ENCODE results near the gene HLA-DQA2.
"Not testable (repeated sequence)": the region's sequence is repeated elsewhere in the genome, so short reads cannot be mapped to it uniquely, and the experiment has no call there.

HLA-DQA2 gene

DNA sequence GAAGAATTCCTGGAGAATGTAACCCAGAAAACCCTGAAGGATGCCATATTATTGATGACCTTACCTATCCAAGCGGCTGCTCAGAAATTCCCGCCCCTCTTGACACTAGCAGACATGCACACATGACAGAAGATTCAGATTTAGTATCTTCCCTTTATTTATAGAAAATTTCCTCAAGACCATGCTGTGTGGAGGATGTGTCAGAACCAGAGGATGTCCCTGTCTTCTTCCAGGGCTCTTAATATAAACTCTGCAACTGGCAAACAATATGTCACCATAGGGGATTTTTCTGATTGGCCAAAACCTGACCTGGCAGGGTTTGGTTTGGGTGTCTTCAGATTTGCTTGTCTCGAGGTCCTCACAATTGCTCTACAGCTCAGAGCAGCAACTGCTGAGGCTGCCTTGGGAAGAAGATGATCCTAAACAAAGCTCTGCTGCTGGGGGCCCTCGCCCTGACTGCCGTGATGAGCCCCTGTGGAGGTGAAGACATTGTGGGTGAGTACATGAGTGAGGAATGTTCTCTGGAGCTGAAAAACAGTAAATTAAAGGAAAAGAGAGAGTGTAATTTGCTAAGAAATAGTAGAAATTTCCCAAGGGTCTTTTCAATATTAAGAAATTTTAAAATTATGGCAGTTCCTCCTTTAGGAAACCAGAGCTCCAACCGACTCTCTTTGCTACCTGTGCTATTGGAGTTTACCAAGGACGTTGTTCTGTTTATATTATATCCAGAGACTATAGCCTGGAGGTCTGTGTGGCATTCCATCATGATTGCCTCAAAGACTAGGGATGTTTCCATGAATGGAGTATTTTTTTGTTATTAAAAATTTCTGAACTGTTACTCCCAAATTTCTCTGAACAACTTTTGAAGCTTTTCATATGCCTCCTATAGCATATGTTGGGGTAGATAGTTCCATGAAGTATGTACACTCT lies at the start of gene HLA-DQA2:
Gene HLA-DQA2 (plus strand): TSS at position 361 of the 930 bp plus-strand sequence. CDS start 53 bp downstream, at position 414.
- DNase-seq, result no peak

DNA sequence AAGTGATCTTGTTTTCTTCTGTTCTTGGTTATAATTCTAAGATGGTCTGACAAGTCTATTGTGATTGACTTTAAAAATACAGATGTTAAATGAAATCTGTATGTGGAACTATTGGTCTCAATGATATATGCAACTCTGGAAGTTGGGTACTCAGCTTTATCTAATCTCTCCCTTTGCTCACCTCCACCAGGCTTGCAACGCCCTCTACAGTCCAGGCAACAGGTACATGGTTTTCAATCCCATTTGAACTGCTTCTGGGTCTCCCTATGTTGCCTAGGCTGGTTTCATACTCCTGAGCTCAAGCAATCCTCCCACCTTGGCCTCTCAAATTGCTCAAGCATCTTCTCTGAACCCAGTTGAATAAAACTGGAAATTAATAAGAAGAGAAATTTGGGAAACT lies 49.2 kb upstream of the HLA-DQA2 start:
- peak; percentile 81 for DNase-seq

DNA sequence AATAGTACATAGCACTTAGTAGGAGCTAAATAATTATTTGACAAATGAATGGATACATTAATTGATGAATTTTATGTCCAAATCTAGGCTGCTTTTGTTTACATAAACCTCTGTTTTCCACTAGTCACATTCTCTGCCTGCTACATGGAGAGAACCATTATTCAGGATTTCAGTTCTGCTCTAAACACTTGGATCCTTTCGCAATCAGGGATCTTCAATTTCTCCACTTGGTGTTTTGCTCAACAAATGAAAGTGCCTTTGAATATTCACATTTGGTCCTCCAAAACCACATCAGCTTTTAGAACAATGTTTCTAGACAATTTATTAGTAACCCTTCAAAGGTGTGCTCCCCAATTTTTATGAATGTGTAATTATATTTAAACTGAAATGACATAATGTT lies 44.2 kb upstream of the HLA-DQA2 start:
- no peak for DNase-seq

DNA sequence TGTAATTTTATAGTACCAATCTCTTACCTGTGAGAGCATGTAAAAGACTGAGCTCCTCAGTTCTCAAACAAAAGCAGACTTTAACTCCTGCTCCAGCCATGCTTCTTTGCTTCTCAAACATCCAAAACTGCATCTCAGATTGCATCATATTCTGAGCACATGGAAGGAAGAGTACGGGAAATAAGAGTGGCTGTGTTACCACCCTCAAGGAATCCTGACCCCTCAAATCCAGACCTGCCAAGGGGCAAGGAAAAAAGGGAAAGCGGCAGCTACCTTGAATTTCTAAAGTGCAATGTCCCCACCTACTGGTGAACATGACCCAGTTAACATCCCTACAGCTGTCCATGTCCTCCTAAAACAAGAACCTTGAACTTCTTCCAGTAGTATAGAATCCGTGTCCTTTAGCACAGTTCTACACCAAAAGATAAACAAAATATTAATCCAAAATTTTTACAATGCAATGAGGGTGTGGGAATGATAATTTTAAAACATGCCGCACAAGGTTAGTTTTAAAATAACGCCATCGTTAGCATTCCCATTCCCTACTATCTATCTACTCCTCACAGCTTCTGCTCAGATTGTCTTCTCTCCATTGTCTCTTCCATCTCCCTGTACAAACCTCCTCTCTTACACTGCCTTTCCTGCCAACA lies 40.7 kb upstream of the HLA-DQA2 start:
- peak; percentile 62 for DNase-seq

DNA sequence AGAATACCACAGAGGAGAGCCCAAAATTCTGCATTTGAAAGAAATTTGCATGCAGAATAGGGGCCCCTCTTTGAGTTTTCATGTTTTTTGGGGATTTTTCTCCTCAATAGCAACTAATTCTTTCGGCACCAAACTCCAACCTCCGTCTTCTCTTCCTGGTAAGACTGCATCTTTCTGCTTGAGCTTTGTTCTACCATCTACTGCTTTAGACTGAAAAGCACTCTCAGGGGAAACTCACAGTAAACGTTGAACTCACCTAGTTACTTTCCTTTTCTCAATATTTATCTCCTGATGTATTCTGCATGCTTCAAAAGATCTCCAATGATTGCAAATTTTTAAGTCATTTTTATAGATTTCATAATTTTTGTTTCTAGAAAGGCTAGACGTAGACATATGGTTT lies 37.8 kb upstream of the HLA-DQA2 start:
- DNase-seq, result no peak

DNA sequence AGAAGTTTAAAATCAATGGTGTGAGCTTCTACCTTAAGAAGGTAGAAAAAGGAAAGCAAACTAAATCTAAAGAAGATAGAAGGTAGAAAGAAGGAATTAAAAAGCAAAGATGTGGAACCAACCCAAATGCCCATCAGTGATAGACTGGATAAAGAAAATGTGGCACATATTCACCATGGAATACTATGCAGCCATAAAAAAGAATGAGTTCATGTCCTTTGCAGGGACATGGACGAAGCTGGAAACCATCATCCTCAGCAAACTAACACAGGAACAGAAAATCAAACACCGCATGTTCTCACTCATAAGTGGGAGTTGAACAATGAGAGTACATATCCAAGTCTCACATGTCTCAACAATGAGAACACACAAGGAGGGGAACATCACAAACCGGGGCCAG lies 36.0 kb upstream of the HLA-DQA2 start:
- not testable (repeated sequence) for DNase-seq

DNA sequence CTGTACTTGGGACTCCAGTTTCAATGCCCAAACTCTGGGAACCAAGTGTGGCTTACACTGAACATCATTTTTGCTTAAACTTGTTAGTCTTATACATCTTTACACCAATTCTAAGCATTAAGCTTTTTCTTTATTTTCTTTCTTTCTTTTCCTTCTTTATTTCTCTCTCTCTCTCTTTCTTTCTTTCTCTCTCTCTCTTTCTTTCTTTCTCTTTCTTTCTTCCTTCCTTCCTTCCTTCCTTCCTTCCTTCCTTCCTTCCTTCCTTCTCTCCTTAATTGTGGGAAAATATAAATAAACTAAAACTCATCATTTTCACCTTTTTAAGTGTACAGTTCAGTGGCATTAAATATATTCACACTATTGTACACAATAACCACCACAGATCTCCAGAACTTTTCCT lies 31.6 kb upstream of the HLA-DQA2 start:
- DNase-seq, result no peak

DNA sequence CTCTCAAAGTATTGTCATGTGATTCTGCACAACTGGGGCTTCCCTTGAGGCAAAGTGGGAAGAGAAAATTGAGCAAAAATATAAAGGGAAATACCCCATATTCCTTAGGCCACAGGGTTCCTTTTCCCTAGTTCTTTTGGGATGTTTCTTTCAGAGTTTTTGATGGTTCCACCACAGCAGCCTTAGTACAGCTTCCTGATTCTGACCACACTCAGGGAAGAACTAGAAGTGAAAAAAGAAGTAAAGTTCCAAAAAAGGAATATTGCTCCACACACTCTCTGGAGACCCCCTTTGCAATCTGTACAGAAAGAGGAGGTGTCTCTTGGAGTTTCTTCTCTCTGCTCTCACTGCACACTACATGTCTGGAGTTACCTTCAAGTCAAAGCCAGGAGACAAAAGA lies 27.9 kb upstream of the HLA-DQA2 start:
- DNase-seq, result no peak

DNA sequence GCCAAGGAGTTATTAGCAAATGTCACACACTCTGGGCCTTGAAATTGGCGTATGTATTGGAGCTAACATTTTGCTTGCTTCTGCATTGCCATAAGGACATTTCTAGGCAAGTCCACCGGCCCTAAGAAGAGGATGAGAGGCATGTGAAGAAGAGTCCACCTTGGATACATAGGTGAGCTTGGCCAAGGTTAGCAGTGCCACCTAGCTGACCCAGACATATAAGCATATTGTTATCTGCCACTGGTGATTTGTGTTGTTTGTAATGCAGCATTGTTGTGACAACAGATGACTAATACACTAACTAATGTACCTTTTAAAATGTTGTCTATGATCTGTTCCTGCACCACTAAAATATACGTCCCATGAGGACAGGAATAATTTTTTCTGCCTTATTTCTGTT lies 24.8 kb upstream of the HLA-DQA2 start:
- no peak for DNase-seq

DNA sequence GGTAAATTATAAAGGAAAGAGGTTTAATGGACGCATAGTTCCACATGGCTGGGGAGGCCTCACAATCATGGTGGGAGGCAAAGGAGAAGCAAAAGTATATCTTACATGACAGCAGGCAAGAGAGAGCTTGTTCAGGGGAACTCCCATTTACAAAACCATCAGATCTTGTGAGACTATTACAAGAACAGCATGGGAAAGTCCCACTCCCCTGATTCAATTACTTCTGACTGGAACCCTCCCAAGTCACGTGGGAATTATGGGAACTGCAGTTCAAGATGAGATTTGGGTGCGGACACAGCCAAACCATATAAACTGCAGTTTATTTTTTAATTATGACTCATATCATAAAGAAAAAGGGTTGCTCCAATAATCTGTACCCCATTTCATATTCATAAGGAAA lies 22.3 kb upstream of the HLA-DQA2 start:
- no peak for DNase-seq

DNA sequence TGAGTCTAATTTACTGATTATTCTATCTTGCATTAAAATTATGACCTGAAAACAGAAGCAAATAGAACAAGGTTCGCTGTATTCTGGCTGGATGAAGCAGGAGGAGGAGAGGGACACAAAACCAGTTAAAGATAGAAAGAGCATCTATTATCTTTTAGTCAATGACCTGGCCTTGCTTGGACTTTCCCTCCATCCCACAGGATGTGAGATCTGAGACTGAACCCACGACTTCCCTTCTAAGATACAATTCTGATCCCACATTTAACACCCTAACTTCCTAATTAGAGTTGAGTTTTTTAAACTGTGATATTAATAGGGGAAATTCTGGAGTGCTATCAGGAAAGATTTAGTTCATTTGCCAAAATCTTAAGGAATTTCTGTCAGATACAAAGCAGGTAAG lies 3.1 kb upstream of the HLA-DQA2 start:
- no peak for DNase-seq

DNA sequence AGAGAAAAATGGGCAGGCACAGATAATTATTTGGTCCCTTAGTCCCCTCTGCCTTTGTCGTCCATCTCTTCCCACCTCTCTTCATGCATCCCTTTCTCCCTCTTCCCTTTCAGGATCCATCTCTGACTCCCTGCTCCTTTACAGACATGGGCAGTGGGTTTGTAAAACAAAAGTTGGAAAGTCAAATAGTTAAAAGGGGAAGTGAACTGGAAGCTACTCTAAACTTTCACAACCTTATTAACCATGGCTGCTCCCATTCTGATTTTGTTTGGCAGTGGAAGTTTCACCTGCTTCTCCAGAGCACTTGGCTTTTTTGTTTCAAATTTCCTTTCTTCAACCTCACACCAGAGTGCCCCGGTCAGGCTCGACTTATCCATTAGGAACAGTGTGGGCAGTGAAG lies 1.2 kb downstream of the HLA-DQA2 start:
- DNase-seq, result no peak

DNA sequence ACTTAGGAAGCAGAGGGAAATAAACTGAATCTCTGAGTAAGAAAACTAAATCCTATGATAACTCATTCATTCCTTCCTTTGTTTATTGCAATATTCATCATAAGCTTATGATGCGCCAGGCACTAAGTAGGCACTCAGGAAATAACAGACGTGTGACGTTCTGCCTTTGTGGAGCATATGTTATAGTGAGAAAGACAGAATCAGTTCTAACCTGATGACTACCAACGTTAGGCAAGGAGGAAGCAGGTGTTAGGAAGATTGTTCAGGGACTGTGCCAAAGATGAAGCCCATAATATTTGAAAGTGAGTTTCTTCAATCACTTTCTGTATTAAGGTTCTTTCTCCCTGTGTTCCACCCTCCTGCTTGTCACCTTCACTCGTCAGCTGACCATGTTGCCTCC lies 3.6 kb downstream of the HLA-DQA2 start:
- no peak for DNase-seq

DNA sequence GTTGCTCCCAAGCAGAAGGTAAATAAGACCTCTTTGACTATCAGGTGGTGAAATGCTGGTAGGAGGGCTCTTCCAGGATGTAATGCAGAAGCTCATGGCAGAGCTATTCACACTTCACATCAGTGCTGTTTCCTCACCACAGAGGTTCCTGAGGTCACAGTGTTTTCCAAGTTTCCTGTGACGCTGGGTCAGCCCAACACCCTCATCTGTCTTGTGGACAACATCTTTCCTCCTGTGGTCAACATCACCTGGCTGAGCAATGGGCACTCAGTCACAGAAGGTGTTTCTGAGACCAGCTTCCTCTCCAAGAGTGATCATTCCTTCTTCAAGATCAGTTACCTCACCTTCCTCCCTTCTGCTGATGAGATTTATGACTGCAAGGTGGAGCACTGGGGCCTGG lies 4.5 kb downstream of the HLA-DQA2 start:
- not testable (repeated sequence) for DNase-seq

DNA sequence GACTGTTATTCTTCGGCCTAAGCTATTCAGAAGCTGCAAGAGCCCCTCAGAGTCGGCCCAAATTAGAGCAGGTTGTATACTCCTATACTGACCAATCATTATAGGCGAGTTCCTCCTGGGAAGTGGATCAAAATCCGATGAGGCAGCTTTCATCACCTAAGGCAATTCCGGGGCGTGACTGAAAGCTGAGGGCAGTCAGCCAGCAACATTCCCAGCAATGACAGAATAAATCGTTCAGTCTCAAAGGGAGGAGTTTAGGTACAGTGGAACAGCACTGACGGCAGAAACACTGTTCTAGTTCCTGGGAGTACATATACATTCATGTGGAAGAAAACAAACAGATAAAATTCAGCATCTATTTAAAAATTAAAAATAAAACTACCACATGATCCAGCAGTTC lies 11.4 kb downstream of the HLA-DQA2 start:
- DNase-seq, result no peak

DNA sequence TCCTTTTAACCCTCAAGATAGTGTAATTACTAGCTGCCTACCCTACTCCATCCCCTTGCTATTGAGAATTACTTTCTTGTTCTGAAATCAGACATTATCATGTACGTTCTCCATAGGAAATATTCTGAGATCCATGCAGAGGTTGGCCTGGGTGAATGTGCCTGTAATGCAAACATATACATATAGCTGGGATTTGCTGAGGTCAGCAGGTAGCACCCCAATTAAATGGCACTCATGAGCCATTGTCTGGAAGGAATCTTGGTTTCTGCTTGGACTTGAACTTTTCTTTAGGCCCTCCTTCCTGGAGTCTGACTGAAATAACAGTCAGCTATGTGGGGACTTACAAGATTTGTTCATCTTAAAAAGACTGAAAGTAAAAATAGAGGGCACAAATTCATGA lies 18.5 kb downstream of the HLA-DQA2 start:
- no peak for DNase-seq

DNA sequence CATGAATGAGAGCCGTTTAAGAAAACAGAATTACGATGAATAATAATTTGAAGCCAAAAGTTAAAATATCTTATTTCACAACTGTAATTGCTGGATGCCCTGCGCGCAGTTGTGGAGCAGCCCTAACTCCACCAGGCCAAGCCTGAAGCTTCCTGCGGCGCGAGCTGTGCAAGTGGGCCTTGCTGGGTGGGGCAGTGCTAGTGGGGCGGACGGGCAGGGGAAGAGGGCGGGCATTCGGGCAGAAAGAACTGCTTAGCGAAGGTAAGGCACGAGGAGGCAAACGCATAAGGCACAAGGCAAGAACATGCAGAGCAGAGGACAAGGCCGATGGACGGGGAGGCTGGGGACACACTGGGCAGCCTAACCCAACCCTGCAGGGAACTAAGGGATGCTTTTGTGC lies 19.9 kb downstream of the HLA-DQA2 start:
- DNase-seq, result no peak

DNA sequence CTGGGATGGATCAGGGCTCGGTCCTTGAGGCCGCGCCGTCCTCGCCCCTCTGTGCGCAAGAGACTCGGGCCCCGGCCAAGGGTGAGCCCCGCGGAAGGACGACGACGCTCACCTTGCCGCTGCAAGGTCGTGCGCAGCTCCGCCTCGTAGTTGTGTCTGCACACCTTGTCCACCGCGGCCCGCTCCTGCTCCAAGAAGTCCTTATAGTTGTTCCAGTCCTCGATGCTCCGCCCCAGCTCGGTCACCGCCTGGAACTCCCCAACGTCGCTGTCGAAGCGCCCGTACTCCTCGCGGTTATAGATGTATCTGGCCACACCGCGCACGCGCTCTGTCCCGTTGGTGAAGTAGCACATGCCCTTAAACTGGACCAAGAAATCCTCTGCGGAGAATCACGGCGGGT lies 20.4 kb downstream of the HLA-DQA2 start:
- no peak for DNase-seq

DNA sequence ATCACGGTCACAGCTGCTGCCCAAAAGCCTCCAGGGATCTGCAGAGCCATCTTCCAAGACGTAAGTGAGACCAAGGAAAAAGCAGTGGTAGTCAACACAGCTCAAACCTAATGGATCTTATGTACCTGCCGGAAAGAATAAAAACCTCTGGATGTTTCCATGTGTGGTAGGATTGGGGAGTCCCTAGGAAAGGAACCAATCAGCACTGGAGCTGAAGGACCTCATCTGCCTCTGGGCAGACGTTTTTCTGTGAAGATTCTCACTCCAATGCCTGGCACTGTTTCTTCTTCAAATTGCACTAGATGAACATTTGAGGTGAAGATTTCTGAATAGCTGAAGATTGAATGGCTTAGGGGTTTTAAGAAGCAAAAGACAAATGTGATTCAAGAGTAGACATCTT lies 22.2 kb downstream of the HLA-DQA2 start, which contains the start of gene HLA-DQB2:
Gene HLA-DQB2 (minus strand): TSS at position 112 of the 400 bp plus-strand sequence. CDS start 62 bp downstream, at position 50.
- no peak for DNase-seq

DNA sequence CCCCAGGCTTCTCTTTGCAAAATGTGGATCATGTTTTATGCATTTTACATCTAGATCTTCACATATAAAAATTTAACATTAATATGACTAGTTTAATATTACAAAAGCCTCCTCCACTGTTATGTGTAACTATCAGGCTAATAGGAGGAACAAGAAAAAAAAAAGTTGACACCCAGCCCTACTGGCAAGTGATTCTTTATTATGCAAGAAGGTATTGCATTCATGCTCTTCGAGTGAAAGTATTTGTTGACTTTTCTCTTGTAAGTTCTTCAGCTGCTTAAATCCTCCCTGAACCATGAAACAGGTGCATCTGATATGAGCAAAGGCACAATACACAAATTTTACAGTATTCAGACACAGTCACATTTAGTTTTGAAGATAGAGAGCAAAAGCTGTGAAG lies 22.9 kb downstream of the HLA-DQA2 start:
- no peak for DNase-seq

DNA sequence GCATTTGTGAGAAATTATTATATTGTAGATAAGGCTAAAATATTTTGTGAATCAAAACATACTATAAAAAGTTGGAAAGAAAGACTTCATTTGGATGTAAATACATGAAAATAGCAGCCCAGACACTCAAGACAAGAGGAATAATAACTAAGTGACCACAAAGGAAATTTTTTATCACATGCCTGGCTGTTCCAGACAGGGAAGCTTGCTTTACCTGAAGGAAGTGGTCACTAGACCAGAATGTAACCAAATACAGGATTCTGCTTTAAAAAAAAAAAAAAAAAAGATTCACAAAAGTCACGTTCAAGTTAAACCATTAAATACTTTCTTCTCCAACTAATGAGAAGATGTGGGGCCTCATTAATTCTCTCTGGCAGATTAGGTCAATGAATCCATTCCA lies 31.5 kb downstream of the HLA-DQA2 start:
- DNase-seq, result no peak

DNA sequence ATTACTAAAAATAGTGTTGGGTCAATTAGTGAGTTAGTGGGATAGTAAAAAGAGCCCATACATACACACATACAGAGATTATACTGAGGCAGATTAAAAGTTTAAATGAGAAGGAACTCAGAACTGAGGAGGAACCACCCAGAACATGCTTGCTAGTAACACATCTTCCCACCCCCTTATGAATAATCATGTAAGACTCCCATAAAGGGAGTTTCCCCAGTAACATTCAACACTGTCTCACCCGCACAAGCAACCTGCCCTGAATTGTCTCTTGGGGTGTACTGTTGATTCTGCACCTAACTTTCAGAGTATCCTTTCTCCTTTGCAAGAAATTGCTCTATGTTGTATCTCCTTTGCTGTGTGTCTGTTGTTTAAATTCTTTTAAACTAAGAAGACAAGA lies 33.2 kb downstream of the HLA-DQA2 start:
- DNase-seq, result no peak

DNA sequence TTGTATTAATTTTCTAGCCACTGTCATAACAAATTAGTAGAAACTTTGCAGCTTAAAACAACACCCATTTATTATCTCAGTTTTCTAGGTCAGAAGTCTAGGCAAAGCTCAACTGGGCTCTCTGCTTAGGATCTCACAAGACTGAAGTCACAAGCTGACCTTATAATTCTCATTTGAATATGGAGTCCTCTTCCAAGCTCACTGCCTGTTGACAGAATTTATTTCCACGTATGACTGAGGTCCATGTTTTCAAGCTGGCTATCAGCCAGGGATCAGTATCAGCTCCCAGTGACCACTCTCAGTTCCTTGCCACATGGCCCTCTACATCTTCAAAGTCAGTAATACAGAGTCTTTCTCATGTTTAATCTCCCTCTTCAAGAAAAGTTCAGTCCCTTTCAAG lies 33.9 kb downstream of the HLA-DQA2 start:
- no peak for DNase-seq

DNA sequence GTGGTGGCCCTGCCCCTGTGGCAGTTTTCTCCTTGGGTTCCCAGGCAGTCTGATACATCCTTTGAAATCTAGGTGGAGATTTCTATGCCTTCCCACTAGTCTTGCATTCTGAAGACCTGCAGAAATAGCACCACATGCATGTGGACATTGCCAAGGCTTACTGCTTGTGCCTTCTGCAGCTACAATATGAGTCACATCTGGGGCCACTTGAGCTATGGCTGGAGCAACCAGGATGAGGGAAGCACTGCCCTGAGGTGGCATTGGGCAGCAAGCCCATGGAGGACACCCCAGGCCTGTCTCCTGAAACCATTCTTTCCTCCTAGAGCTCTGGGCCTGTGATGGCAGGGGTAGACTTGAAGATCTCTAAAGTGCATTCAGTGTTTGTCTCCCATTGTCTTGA lies 37.8 kb downstream of the HLA-DQA2 start:
- DNase-seq, result no peak
